Thyroid gland (tissue), 4 donors: ENCODE measurements around the gene UBTD1.

ENCODE experiments used
- CTCF ChIP-seq, 6 experiments: fragments of 200-600 bp in 3 of 6; fragments of 450-650 bp in 3 of 6; sonication (generic) in 3 of 6; IDR thresholded peaks; one replicate each; pipeline ENCODE4 v1.5.1; 2016 to 2019; ENCODE audit warnings: antibody characterized with exemption in 6 of 6, mild to moderate bottlenecking in 2 of 6, inconsistent platforms in 1 of 6, moderate library complexity in 1 of 6
- POLR2A ChIP-seq, 2 donors: fragments of 450-650 bp; IDR thresholded peaks; one replicate each; pipeline ENCODE4 v1.6.1; 2017; ENCODE audit warnings: antibody characterized with exemption in 2 of 2, mild to moderate bottlenecking in 2 of 2, moderate library complexity in 1 of 2

GRCh38 chr10:97525086-97525485 lies 26.4 kb downstream of the UBTD1 start:
- TF ChIP-seq POLR2A (IDR thresholded peaks at IDR 0.05) = no peak
- no peak for TF ChIP-seq CTCF (IDR thresholded peaks at IDR 0.05)
